Mesenchymal stem cell (in vitro differentiated cells and primary cell): Measurements from ENCODE around the gene SNX27.

ENCODE experiments used
- DNase-seq: peaks from one replicate; pipeline ENCODE4 v3.0.0-alpha.2; 2013
- H2AFZ ChIP-seq: one replicate; pipeline ENCODE4 v1.6.1; 2013; ENCODE audit warnings: low read depth, mild to moderate bottlenecking, control low read depth, inconsistent platforms, low read length, moderate library complexity
- H2AK5ac ChIP-seq: 2 replicates; pipeline ENCODE4 v1.6.1; 2013; ENCODE audit warnings: low read length, moderate library complexity, mild to moderate bottlenecking, inconsistent platforms; ENCODE audit not compliant: severe bottlenecking
- H2BK120ac ChIP-seq: one replicate; pipeline ENCODE4 v1.6.1; 2013; ENCODE audit warnings: low read depth, mild to moderate bottlenecking, inconsistent platforms, low read length, moderate library complexity
- H2BK12ac ChIP-seq, 2 experiments: one replicate each; pipeline ENCODE4 v1.6.1; 2013; ENCODE audit warnings: inconsistent platforms in 2 of 2, low read length in 2 of 2, mild to moderate bottlenecking in 2 of 2, moderate library complexity in 2 of 2, control low read depth in 1 of 2
- H2BK15ac ChIP-seq: one replicate; pipeline ENCODE4 v1.6.1; 2013; ENCODE audit warnings: mild to moderate bottlenecking, low read depth, inconsistent platforms; ENCODE audit not compliant: poor library complexity, severe bottlenecking
- H2BK5ac ChIP-seq: 2 replicates; pipeline ENCODE4 v1.6.1; 2013; ENCODE audit warnings: low read depth, mild to moderate bottlenecking, low read length, control low read depth, inconsistent platforms; ENCODE audit not compliant: poor library complexity, severe bottlenecking
- H3K14ac ChIP-seq, 2 experiments: one replicate each; pipeline ENCODE4 v1.6.1; 2013; ENCODE audit warnings: inconsistent platforms in 2 of 2, low read length in 2 of 2, control low read depth in 1 of 2, mild to moderate bottlenecking in 1 of 2, moderate library complexity in 1 of 2
- H3K18ac ChIP-seq, 2 experiments: one replicate each; pipeline ENCODE4 v1.6.1; 2013; ENCODE audit warnings: inconsistent platforms in 2 of 2, low read length in 2 of 2, control low read depth in 1 of 2, low read depth in 1 of 2, mild to moderate bottlenecking in 1 of 2
- H3K23ac ChIP-seq, 2 experiments: one replicate each; pipeline ENCODE4 v1.6.1; 2013; ENCODE audit warnings: inconsistent platforms in 2 of 2, low read length in 2 of 2, mild to moderate bottlenecking in 2 of 2, moderate library complexity in 2 of 2, control low read depth in 1 of 2
- H3K27ac ChIP-seq: 2 replicates; pipeline ENCODE4 v1.5.1; 2013; ENCODE audit warnings: mild to moderate bottlenecking, moderate library complexity, low read length, control low read depth, inconsistent platforms; ENCODE audit not compliant: poor library complexity, severe bottlenecking
- H3K27me3 ChIP-seq, 2 experiments: 2 replicates each; pipeline versions ENCODE4 v1.6.1 to v1.7.0; 2013; ENCODE audit warnings: low read length in 2 of 2, mild to moderate bottlenecking in 2 of 2, moderate library complexity in 2 of 2, control low read depth in 1 of 2, inconsistent platforms in 1 of 2; ENCODE audit not compliant: control insufficient read depth in 1 of 2, insufficient read depth in 1 of 2
- H3K36me3 ChIP-seq, 2 experiments: 2 replicates each; pipeline versions ENCODE4 v1.6.1 to v1.7.0; 2013; ENCODE audit warnings: low read length in 2 of 2, control low read depth in 1 of 2, inconsistent platforms in 1 of 2, low read depth in 1 of 2, mild to moderate bottlenecking in 1 of 2; ENCODE audit not compliant: insufficient read depth in 2 of 2, control insufficient read depth in 1 of 2
- H3K4ac ChIP-seq, 2 experiments: one replicate each; pipeline ENCODE4 v1.6.1; 2013; ENCODE audit warnings: inconsistent platforms in 2 of 2, low read length in 2 of 2, mild to moderate bottlenecking in 2 of 2, moderate library complexity in 2 of 2, control low read depth in 1 of 2, low read depth in 1 of 2
- H3K4me1 ChIP-seq: 2 replicates; pipeline ENCODE4 v1.6.1; 2013; ENCODE audit warnings: low read depth, low read length, control low read depth; ENCODE audit not compliant: control insufficient read depth, insufficient read depth
- H3K4me2 ChIP-seq: 2 replicates; pipeline ENCODE4 v1.6.1; 2013; ENCODE audit warnings: low read length, mild to moderate bottlenecking, inconsistent platforms; ENCODE audit not compliant: poor library complexity, severe bottlenecking
- H3K4me3 ChIP-seq, 2 experiments: 2 replicates each; pipeline versions ENCODE4 v1.5.1 to v1.7.0; 2013; ENCODE audit warnings: low read length in 2 of 2, mild to moderate bottlenecking in 2 of 2, control low read depth in 1 of 2, low read depth in 1 of 2; ENCODE audit not compliant: insufficient read depth in 1 of 2
- H3K79me1 ChIP-seq: replicated peaks from 2 replicates; pipeline ENCODE4 v1.6.1; 2013; ENCODE audit warnings: mild to moderate bottlenecking, control low read depth, low read length, inconsistent platforms; ENCODE audit not compliant: poor library complexity, severe bottlenecking
- H3K9ac ChIP-seq: 2 replicates; pipeline ENCODE4 v1.7.0; 2013; ENCODE audit warnings: mild to moderate bottlenecking, low read length, moderate library complexity
- H3K9me3 ChIP-seq: 2 replicates; pipeline ENCODE4 v1.7.0; 2013; ENCODE audit warnings: mild to moderate bottlenecking, low read length; ENCODE audit not compliant: control insufficient read depth
- H4K8ac ChIP-seq: one replicate; pipeline ENCODE4 v1.6.1; 2013; ENCODE audit warnings: inconsistent platforms, mild to moderate bottlenecking, low read length, moderate library complexity
- H4K91ac ChIP-seq: one replicate; pipeline ENCODE4 v1.6.1; 2013; ENCODE audit warnings: mild to moderate bottlenecking, low read length, inconsistent platforms
- WGBS: methylation state at CpG from one replicate; pipeline ENCODE4 v1.1.7; 2013; ENCODE audit warnings: mixed read lengths; 5-methylcytosine and 5-hydroxymethylcytosine counted together

The SNX27 gene

GRCh38 chr1:151704246-151704645, 92.4 kb downstream of the SNX27 start:
- H3K79me1 ChIP-seq = no peaks in the 10 kb centered on the region
- no peak overlapping the region for H2BK120ac ChIP-seq
- H2BK12ac ChIP-seq = no peak overlapping the region
- H3K4me2 ChIP-seq = no peak overlapping the region
- no peak overlapping the region for H2AFZ ChIP-seq
- H2BK5ac ChIP-seq = no peak overlapping the region
- no peak overlapping the region for H3K18ac ChIP-seq
- no peak overlapping the region for H4K8ac ChIP-seq
- H3K4me1 ChIP-seq = peaks cover 2% of the 10 kb centered on the region
- H3K36me3 ChIP-seq = peaks cover 10 to 28% of the 10 kb centered on the region in 2 experiments
- no peak overlapping the region for H3K14ac ChIP-seq
- no peak overlapping the region for H3K9ac ChIP-seq
- no peak overlapping the region for H2AK5ac ChIP-seq
- H3K4ac ChIP-seq = no peak overlapping the region
- H3K27me3 ChIP-seq = peaks cover 0 to 14% of the 10 kb centered on the region in 2 experiments
- no peaks in the 10 kb centered on the region for H3K9me3 ChIP-seq
- no peak overlapping the region for H3K23ac ChIP-seq
- no peak overlapping the region for H3K27ac ChIP-seq
- WGBS = 84% methylated on average over 4 of the region's 4 CpGs
- no peak for DNase-seq
- H4K91ac ChIP-seq = no peak overlapping the region
- H3K4me3 ChIP-seq = no peak overlapping the region
- H2BK15ac ChIP-seq = no peak overlapping the region

GRCh38 chr1:151705146-151705545, 93.3 kb downstream of the SNX27 start:
- no peak overlapping the region for H2BK15ac ChIP-seq
- H3K4ac ChIP-seq = no peak overlapping the region
- no peak overlapping the region for H2BK120ac ChIP-seq
- H3K23ac ChIP-seq = no peak overlapping the region
- no peaks in the 10 kb centered on the region for H3K79me1 ChIP-seq
- no peak overlapping the region for H3K27ac ChIP-seq
- no peak overlapping the region for H3K4me3 ChIP-seq
- H2AFZ ChIP-seq = no peak overlapping the region
- H3K9ac ChIP-seq = no peak overlapping the region
- H4K91ac ChIP-seq = no peak overlapping the region
- peaks cover 7 to 19% of the 10 kb centered on the region in 2 experiments for H3K36me3 ChIP-seq
- H3K4me2 ChIP-seq = no peak overlapping the region
- H2BK12ac ChIP-seq = no peak overlapping the region
- H3K14ac ChIP-seq = no peak overlapping the region
- H3K27me3 ChIP-seq = peaks cover 0 to 23% of the 10 kb centered on the region in 2 experiments
- H3K18ac ChIP-seq = no peak overlapping the region
- no peak for DNase-seq
- peaks cover 2% of the 10 kb centered on the region for H3K4me1 ChIP-seq
- WGBS = 88% methylated on average over 5 of the region's 7 CpGs
- no peaks in the 10 kb centered on the region for H3K9me3 ChIP-seq
- H2AK5ac ChIP-seq = no peak overlapping the region
- no peak overlapping the region for H2BK5ac ChIP-seq
- H4K8ac ChIP-seq = no peak overlapping the region

GRCh38 chr1:151705753-151706463, 94.1 kb downstream of the SNX27 start:
- no peak overlapping the region for H3K4me3 ChIP-seq
- peaks cover under 1 to 30% of the 10 kb centered on the region in 2 experiments for H3K27me3 ChIP-seq
- no peak overlapping the region for H2BK120ac ChIP-seq
- H2AFZ ChIP-seq = no peak overlapping the region
- no peak overlapping the region for H3K23ac ChIP-seq
- H3K14ac ChIP-seq = no peak overlapping the region
- H4K91ac ChIP-seq = no peak overlapping the region
- H3K4ac ChIP-seq = no peak overlapping the region
- no peak for DNase-seq
- H2AK5ac ChIP-seq = no peak overlapping the region
- no peak overlapping the region for H3K27ac ChIP-seq
- H4K8ac ChIP-seq = no peak overlapping the region
- peaks cover 2% of the 10 kb centered on the region for H3K4me1 ChIP-seq
- H3K9ac ChIP-seq = no peak overlapping the region
- no peak overlapping the region for H2BK5ac ChIP-seq
- no peak overlapping the region for H2BK15ac ChIP-seq
- no peak overlapping the region for H2BK12ac ChIP-seq
- H3K9me3 ChIP-seq = no peaks in the 10 kb centered on the region
- H3K18ac ChIP-seq = no peak overlapping the region
- WGBS = 79% methylated on average over 9 of the region's 11 CpGs
- H3K4me2 ChIP-seq = no peak overlapping the region
- H3K36me3 ChIP-seq = peaks cover 7 to 12% of the 10 kb centered on the region in 2 experiments
- H3K79me1 ChIP-seq = no peaks in the 10 kb centered on the region

- H3K23ac ChIP-seq = no peak overlapping the region
- no peak overlapping the region for H2BK120ac ChIP-seq
- H3K27me3 ChIP-seq = peaks cover 7 to 38% of the 10 kb centered on the region in 2 experiments
- 89% methylated on average over 17 of the region's 21 CpGs for WGBS
- no peak overlapping the region for H4K8ac ChIP-seq
- no peaks in the 10 kb centered on the region for H3K9me3 ChIP-seq
- no peak overlapping the region for H2AK5ac ChIP-seq
- no peak overlapping the region for H2AFZ ChIP-seq
- no peak overlapping the region for H2BK15ac ChIP-seq
- no peak overlapping the region for H3K9ac ChIP-seq
- H3K36me3 ChIP-seq = peaks cover 4 to 7% of the 10 kb centered on the region in 2 experiments
- H2BK12ac ChIP-seq = no peak overlapping the region
- no peak overlapping the region for H3K27ac ChIP-seq
- H3K79me1 ChIP-seq = no peaks in the 10 kb centered on the region
- no peak overlapping the region for H3K4me3 ChIP-seq
- no peak for DNase-seq
- no peak overlapping the region for H3K14ac ChIP-seq
- H3K4me2 ChIP-seq = no peak overlapping the region
- H3K18ac ChIP-seq = no peak overlapping the region
- no peak overlapping the region for H2BK5ac ChIP-seq
- no peak overlapping the region for H3K4ac ChIP-seq
- H4K91ac ChIP-seq = no peak overlapping the region
- H3K4me1 ChIP-seq = peaks cover 2% of the 10 kb centered on the region
Observed at GRCh38 chr1:151706464-151707415, 94.9 kb downstream of the SNX27 start.
